PC-3 (cell line): ENCODE measurements around the gene PRR14. TPM values are rescaled to one million over a fixed set of nuclear protein-coding genes. Genes with fewer than 3 reads are reported as not detected.

ENCODE experiments used
- ATAC-seq: fragments of 200-7000 bp; cut with Tn5 transposase; 2 replicates; pipeline ENCODE4 v1.9.1; 2020; ENCODE audit warnings: mild to moderate bottlenecking, moderate library complexity
- BruUV-seq: library from RNA; stranded (reverse); fragments of 400-500 nt; replicated peaks from 2 replicates; lab custom pipeline; 2021; lab: Mats Ljungman, UMichigan
- CTCF ChIA-PET: fragments of 300-600 bp; sonication (Branson Sonifier 250); formaldehyde crosslinking; loops from one replicate; lab custom pipeline; 2022; ENCODE audit warnings: antibody characterized with exemption; lab: Charles Lee
- POLR2A ChIA-PET: fragments of 300-600 bp; sonication (Branson Sonifier 250); formaldehyde crosslinking; loops from one replicate; lab custom pipeline; 2022; ENCODE audit warnings: antibody characterized with exemption; ENCODE audit not compliant: unreplicated experiment; lab: Charles Lee
- DNase-seq: peaks from one replicate; pipeline ENCODE4 v3.0.0-alpha.2; 2015
- H2AFZ ChIP-seq: fragments of 300-600 bp; sonication (generic); 2 replicates; pipeline ENCODE4 v1.6.0; 2016; ENCODE audit warnings: antibody characterized with exemption, low read length
- H3F3A ChIP-seq: fragments of 300-600 bp; sonication (generic); one replicate; pipeline ENCODE4 v1.6.0; 2017; ENCODE audit warnings: antibody characterized with exemption, low read length, control low read depth, mild to moderate bottlenecking; ENCODE audit not compliant: unreplicated experiment
- H3K27ac ChIP-seq: fragments of 300-600 bp; sonication (generic); 2 replicates; pipeline ENCODE4 v1.5.1; 2016; ENCODE audit warnings: mild to moderate bottlenecking, low read length
- H3K27me3 ChIP-seq: fragments of 300-600 bp; sonication (generic); 2 replicates; pipeline ENCODE4 v1.6.1; 2016; ENCODE audit warnings: low read length, mixed read lengths
- H3K36me3 ChIP-seq: fragments of 300-600 bp; sonication (generic); 2 replicates; pipeline ENCODE4 v1.6.1; 2016; ENCODE audit warnings: low read depth, mixed run types, low read length, mixed read lengths
- H3K4me1 ChIP-seq: fragments of 300-600 bp; sonication (generic); 2 replicates; pipeline ENCODE4 v1.5.1; 2016; ENCODE audit warnings: low read length; ENCODE audit not compliant: insufficient read depth
- H3K4me2 ChIP-seq: fragments of 300-600 bp; sonication (generic); 2 replicates; pipeline ENCODE4 v1.6.0; 2016; ENCODE audit warnings: low read length
- H3K4me3 ChIP-seq: fragments of 300-600 bp; sonication (generic); 2 replicates; pipeline ENCODE4 v1.5.1; 2016; ENCODE audit warnings: mild to moderate bottlenecking, low read length, mixed read lengths
- H3K79me2 ChIP-seq: fragments of 300-600 bp; sonication (generic); 2 replicates; pipeline ENCODE4 v1.6.1; 2017; ENCODE audit warnings: low read length, mixed read lengths
- H3K9ac ChIP-seq: fragments of 300-600 bp; sonication (generic); 2 replicates; pipeline ENCODE4 v1.6.0; 2016; ENCODE audit warnings: mild to moderate bottlenecking, low read length
- H3K9me2 ChIP-seq: fragments of 300-600 bp; sonication (generic); replicated peaks from 2 replicates; pipeline ENCODE4 v1.6.1; 2016; ENCODE audit warnings: mixed run types, low read length, mixed read lengths
- H3K9me3 ChIP-seq: fragments of 300-600 bp; sonication (generic); 2 replicates; pipeline ENCODE4 v1.6.1; 2016; ENCODE audit warnings: low read length, mixed read lengths
- H4K20me1 ChIP-seq: fragments of 300-600 bp; sonication (generic); 2 replicates; pipeline ENCODE4 v1.6.1; 2016; ENCODE audit warnings: low read length, mixed read lengths
- EZH2 ChIP-seq: fragments of 300-600 bp; sonication (generic); IDR thresholded peaks from one replicate; pipeline ENCODE4 v1.6.1; 2017; ENCODE audit warnings: antibody characterized with exemption, mild to moderate bottlenecking, low read length; ENCODE audit not compliant: unreplicated experiment
- EZH2phosphoT487 ChIP-seq: fragments of 300-600 bp; sonication (generic); IDR thresholded peaks from 2 replicates; pipeline ENCODE4 v1.6.1; 2018; ENCODE audit warnings: mild to moderate bottlenecking, antibody characterized with exemption, low read length, borderline replicate concordance
- intact Hi-C: fragments of 100-400 bp; cut with micrococcal nuclease; formaldehyde crosslinking; loops from 2 replicates; pipeline ENCODE4 v1.9.0; 2023
- total RNA-seq: library from RNA; depleted of rRNA; stranded (reverse); fragments of >200 nt; gene quantifications from 2 replicates; pipeline ENCODE4 v1.2.3, GENCODE V29; 2014
- TF ChIP-seq, protein P1 (sequence below): fragments of 300-600 bp; sonication (generic); conservative IDR thresholded peaks from 2 replicates; pipeline ENCODE4 v1.5.1; 2017; ENCODE audit warnings: antibody characterized with exemption, low read depth, mild to moderate bottlenecking, low read length

Gene PRR14
- total RNA-seq, 1 experiment from 2014 or later, result 9.6 TPM

DNA sequence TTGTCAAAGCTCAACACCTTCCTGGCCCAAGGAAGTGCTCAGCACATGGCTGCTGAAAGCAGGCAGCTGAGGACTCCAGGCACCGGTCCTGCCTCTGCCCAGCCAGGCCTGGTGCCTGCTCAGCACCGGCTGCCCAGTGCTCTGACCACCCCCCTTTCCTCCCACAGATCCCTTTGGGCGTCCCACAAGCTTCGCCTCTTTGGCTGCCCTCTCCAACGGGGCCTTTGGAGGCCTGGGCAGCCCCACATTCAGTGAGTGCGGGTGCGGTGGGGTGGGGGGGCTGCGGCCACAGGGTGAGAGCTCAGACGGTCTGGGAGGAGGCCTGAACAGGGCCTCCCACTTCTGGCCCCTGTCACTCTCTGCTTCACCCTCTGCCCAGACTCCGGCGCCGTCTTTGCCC is 17.6 kb downstream of the PRR14 start:
- no peak overlapping the region for H3K9ac ChIP-seq

GRCh38 chr16:30669026-30669902 is 18.5 kb downstream of the PRR14 start:
- Histone ChIP-seq H3K4me1 (no peaks in the 10 kb centered on the region), H2AFZ (no peak overlapping the region), H3K27me3 (no peaks in the 10 kb centered on the region), H3K4me2 (no peak overlapping the region), H3K79me2 (no peaks in the 10 kb centered on the region), H3K36me3 (peaks cover 5% of the 10 kb centered on the region; the same call in 1 of the 2 replicates), H3F3A (no peaks in the 10 kb centered on the region), H3K27ac (no peak overlapping the region), H3K9ac (no peak overlapping the region), H4K20me1 (no peaks in the 10 kb centered on the region), H3K9me2 (no peaks in the 10 kb centered on the region), H3K9me3 (no peaks in the 10 kb centered on the region), H3K4me3 (no peak overlapping the region)
- CTCF ChIA-PET, result no interaction called here
- no peak for ATAC-seq
- POLR2A ChIA-PET, result no interaction called here
- intact Hi-C loops, result no loop called here
- BruUV-seq, result no TSS peak
- no peak for DNase-seq
- TF ChIP-seq EZH2, result no peak
- TF ChIP-seq, protein P1, sequence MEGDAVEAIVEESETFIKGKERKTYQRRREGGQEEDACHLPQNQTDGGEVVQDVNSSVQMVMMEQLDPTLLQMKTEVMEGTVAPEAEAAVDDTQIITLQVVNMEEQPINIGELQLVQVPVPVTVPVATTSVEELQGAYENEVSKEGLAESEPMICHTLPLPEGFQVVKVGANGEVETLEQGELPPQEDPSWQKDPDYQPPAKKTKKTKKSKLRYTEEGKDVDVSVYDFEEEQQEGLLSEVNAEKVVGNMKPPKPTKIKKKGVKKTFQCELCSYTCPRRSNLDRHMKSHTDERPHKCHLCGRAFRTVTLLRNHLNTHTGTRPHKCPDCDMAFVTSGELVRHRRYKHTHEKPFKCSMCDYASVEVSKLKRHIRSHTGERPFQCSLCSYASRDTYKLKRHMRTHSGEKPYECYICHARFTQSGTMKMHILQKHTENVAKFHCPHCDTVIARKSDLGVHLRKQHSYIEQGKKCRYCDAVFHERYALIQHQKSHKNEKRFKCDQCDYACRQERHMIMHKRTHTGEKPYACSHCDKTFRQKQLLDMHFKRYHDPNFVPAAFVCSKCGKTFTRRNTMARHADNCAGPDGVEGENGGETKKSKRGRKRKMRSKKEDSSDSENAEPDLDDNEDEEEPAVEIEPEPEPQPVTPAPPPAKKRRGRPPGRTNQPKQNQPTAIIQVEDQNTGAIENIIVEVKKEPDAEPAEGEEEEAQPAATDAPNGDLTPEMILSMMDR, result no peak
- TF ChIP-seq EZH2phosphoT487, result no peak

More for the DNA sequence above, 17.6 kb downstream of the PRR14 start:
- intact Hi-C loops, result no loop called here
- ChIA-PET CTCF (no interaction called here), POLR2A (no interaction called here)
- no TSS peak for BruUV-seq
- Histone ChIP-seq H3K36me3 (peaks cover 7% of the 10 kb centered on the region), H3K27ac (no peak overlapping the region), H3K4me1 (no peaks in the 10 kb centered on the region), H3F3A (no peaks in the 10 kb centered on the region), H2AFZ (no peak overlapping the region), H3K79me2 (peaks cover 2% of the 10 kb centered on the region; the same call in 1 of the 2 replicates), H4K20me1 (no peaks in the 10 kb centered on the region), H3K4me2 (no peak overlapping the region), H3K27me3 (no peaks in the 10 kb centered on the region), H3K9me3 (no peaks in the 10 kb centered on the region), H3K4me3 (no peak overlapping the region), H3K9me2 (no peaks in the 10 kb centered on the region)
- TF ChIP-seq, protein P1, result no peak
- TF ChIP-seq EZH2 (no peak), EZH2phosphoT487 (no peak)
- ATAC-seq (no peak), DNase-seq (no peak)
